Activated CD4-positive, alpha-beta T cell treated with anti-CD3 and anti-CD28 coated beads, Interleukin-2, amount 10 ng/mL, durations not matched to agents 7 days and 5 days (primary cell): ENCODE data around the gene NR6A1. TPM values are rescaled to one million over a fixed set of nuclear protein-coding genes. Genes with fewer than 3 reads are reported as not detected.

ENCODE experiments used
- CTCF ChIA-PET: fragments of 350-600 bp; sonication (Branson Sonifier 250); formaldehyde crosslinking; loops from one replicate; lab custom pipeline; 2021; ENCODE audit warnings: antibody characterized with exemption; lab: Charles Lee
- POLR2A ChIA-PET: fragments of 350-600 bp; sonication (Branson Sonifier 250); formaldehyde crosslinking; loops from one replicate; lab custom pipeline; 2021; ENCODE audit warnings: antibody characterized with exemption; lab: Charles Lee
- DNase-seq: peaks from one replicate; pipeline ENCODE4 v3.0.0-alpha.2; 2020
- H3K27ac Mint-ChIP-seq: one replicate; pipeline ENCODE4 v1.8.0; 2021; ENCODE audit warnings: mild to moderate bottlenecking, moderate library complexity, mixed read lengths
- H3K27me3 Mint-ChIP-seq: one replicate; pipeline ENCODE4 v1.8.0; 2021; ENCODE audit warnings: mixed read lengths
- H3K36me3 Mint-ChIP-seq: one replicate; pipeline ENCODE4 v1.8.0; 2021; ENCODE audit warnings: low read depth, mixed read lengths
- H3K4me1 Mint-ChIP-seq: one replicate; pipeline ENCODE4 v1.8.0; 2021; ENCODE audit warnings: mixed read lengths
- H3K4me3 Mint-ChIP-seq: one replicate; pipeline ENCODE4 v1.8.0; 2021; ENCODE audit warnings: mild to moderate bottlenecking, moderate library complexity, mixed read lengths
- H3K9me3 Mint-ChIP-seq: one replicate; pipeline ENCODE4 v1.8.0; 2021; ENCODE audit warnings: mixed read lengths
- total RNA-seq, 2 experiments: library from RNA; stranded (reverse); gene quantifications; one replicate each; pipeline ENCODE4 v1.2.3, GENCODE V29; 2021

NR6A1 gene
- total RNA-seq, 2 experiments from 2014 or later, result 0.10 to 0.19 TPM

DNA sequence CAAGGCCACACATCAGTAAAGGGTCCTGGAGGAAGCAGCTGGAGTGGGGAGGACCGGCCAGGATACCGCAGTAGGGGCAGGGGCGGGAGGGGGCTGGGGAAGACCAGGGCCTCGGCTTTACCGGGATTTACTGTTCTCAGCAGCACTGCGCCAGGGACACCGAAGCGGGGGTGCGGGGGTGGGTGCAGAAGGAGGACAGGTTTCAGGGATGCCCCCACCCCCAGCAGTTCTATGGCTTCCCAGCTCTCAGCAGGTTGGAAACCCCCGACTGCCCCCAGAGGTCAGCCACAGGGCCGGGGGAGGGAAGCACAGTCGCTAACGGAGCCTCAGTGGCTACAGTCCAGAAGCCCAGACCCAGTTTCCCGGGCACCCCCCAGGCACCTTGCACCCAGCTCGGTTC, 285.2 kb downstream of the NR6A1 start:
- no peaks in the 10 kb centered on the region for H3K36me3 Mint-ChIP-seq
- H3K4me1 Mint-ChIP-seq, result no peaks in the 10 kb centered on the region
- peaks cover 2% of the 10 kb centered on the region for H3K27me3 Mint-ChIP-seq
- ChIA-PET CTCF (interaction anchor here (0.7 kb wide), 1 partner anchor 9 kb away, joined by 3 read pairs; no protein-coding TSS in a partner anchor), POLR2A (no interaction called here)
- no peak overlapping the region for H3K27ac Mint-ChIP-seq
- H3K4me3 Mint-ChIP-seq, result no peak overlapping the region
- no peaks in the 10 kb centered on the region for H3K9me3 Mint-ChIP-seq
- DNase-seq, result no peak

DNA sequence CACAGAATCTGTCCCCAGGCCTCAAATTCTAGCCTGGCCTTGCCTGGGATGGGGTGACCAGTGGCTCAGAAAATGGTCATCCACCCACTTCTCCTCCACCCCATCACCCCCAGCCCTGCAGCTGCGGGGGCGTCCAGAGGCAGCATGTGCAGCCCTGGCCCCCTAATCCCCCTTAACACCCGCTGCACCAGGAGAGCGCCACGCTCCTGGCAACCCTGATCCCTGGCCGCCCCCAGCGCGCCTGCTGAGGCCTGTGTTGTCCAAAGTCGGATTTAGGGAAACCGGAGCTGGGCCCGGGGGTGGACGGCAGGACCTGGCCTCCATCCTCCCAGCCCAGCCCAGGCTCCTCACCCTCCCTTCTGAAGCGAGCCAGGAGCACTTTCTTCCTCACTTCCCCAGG, 285.9 kb downstream of the NR6A1 start:
- H3K4me3 Mint-ChIP-seq, result no peak overlapping the region
- no peak for DNase-seq
- H3K27ac Mint-ChIP-seq, result no peak overlapping the region
- H3K36me3 Mint-ChIP-seq, result no peaks in the 10 kb centered on the region
- H3K4me1 Mint-ChIP-seq, result peaks cover 2% of the 10 kb centered on the region
- peaks cover 5% of the 10 kb centered on the region for H3K27me3 Mint-ChIP-seq
- ChIA-PET CTCF (no interaction called here), POLR2A (no interaction called here)
- H3K9me3 Mint-ChIP-seq, result no peaks in the 10 kb centered on the region

DNA sequence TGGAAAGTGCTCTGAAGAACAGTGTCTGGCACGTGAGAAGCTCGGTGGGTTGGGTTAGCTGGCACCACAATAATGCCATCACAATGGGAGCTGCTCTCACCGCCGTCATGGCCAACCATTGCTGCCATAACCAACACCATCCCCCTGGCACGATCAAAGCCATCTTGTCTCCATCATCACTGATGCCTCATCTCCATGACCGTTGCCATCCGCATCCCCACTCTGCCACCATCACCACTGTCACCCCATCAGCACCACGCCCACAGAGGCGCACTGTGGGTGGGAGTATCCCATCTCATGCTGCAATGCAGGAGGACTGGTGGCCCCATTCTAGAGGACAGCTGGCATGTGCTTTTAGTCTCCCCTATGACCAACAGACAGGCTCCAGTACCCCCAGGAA, 287.6 kb downstream of the NR6A1 start:
- Mint-ChIP-seq H3K36me3 (no peaks in the 10 kb centered on the region), H3K27me3 (peaks cover 14% of the 10 kb centered on the region), H3K4me1 (peaks cover 3% of the 10 kb centered on the region), H3K9me3 (no peaks in the 10 kb centered on the region), H3K27ac (no peak overlapping the region), H3K4me3 (no peak overlapping the region)
- CTCF ChIA-PET, result no interaction called here
- POLR2A ChIA-PET, result no interaction called here
- DNase-seq, result no peak

DNA sequence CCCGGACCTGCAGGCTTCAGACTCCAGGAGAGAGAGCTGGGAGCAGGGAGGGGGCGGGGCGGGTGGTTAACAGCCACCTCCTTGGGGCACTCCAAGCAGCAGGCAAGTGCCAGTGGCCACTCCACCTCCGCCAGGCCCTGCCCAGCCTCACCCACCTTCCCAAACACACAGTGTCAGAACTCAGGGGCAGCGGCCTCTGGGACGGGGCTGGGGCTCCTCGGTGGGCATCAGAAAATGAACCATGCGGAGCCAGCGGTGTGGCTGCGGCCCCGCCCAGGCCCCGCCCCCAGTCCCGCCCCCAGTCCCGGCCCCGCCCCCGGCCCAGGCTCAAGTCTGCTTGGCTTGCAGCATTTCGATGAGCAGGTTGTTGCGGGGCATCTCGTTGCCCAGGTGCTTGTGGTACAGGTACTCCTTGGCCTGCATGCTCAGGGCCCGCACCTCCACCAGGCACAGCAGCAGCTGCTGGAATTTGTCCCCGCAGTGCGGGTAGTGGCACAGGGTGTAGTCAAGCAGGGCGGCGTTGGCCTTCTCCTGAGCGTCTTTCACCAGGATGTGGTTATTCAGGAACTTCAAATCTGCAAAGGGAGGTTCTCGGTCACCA, 288.6 kb downstream of the NR6A1 start:
- CTCF ChIA-PET, result no interaction called here
- H3K27ac Mint-ChIP-seq, result no peak overlapping the region
- POLR2A ChIA-PET, result no interaction called here
- H3K36me3 Mint-ChIP-seq, result no peaks in the 10 kb centered on the region
- H3K9me3 Mint-ChIP-seq, result no peaks in the 10 kb centered on the region
- no peak overlapping the region for H3K4me3 Mint-ChIP-seq
- peaks cover 14% of the 10 kb centered on the region for H3K27me3 Mint-ChIP-seq
- H3K4me1 Mint-ChIP-seq, result peaks cover 4% of the 10 kb centered on the region
- no peak for DNase-seq

DNA sequence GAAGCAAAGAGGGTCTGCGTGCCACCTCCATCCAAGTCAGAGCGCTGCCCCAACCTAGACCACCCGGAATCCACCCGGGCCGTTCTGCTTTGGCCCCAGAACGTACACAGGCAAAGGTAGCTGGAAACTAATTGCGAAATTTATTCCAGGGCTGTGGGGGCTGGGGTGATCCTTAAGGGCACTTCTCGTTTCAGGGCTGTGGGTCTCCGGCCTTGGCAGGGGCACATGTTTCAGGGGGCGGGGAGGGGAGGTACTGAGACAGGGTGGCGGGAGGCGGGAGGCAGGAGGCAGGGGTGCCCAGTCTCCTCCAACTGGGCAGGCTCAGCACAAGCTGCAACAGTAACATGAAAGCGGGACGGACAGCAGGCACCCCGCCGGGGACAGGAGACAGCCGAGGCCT, 290.0 kb downstream of the NR6A1 start:
- ChIA-PET POLR2A (no interaction called here), CTCF (no interaction called here)
- Mint-ChIP-seq H3K27me3 (peaks cover 14% of the 10 kb centered on the region), H3K36me3 (no peaks in the 10 kb centered on the region), H3K4me3 (no peak overlapping the region), H3K4me1 (peaks cover 4% of the 10 kb centered on the region), H3K9me3 (no peaks in the 10 kb centered on the region), H3K27ac (no peak overlapping the region)
- no peak for DNase-seq

DNA sequence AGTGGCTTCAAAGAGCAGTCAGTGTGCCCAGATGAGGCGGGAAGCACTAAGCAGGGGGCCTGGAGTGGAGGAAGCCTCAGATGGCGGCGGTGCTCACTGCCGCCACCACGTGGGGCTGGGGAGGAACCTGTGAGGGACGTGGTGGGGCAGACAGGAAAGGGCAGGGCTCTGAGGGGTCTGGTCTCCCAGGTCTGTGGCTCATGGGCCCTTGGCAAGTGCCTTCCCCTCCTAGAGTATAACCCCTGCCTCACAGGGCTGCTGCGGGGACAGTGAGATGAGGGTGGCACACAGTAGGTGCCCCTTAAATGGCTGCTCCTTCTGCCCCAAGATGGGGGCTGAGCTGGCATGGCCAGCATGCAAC, 290.5 kb downstream of the NR6A1 start:
- Mint-ChIP-seq H3K4me1 (peaks cover 4% of the 10 kb centered on the region), H3K4me3 (no peak overlapping the region), H3K27me3 (peaks cover 14% of the 10 kb centered on the region), H3K36me3 (no peaks in the 10 kb centered on the region), H3K9me3 (no peaks in the 10 kb centered on the region), H3K27ac (no peak overlapping the region)
- CTCF ChIA-PET, result no interaction called here
- POLR2A ChIA-PET, result no interaction called here
- no peak for DNase-seq

DNA sequence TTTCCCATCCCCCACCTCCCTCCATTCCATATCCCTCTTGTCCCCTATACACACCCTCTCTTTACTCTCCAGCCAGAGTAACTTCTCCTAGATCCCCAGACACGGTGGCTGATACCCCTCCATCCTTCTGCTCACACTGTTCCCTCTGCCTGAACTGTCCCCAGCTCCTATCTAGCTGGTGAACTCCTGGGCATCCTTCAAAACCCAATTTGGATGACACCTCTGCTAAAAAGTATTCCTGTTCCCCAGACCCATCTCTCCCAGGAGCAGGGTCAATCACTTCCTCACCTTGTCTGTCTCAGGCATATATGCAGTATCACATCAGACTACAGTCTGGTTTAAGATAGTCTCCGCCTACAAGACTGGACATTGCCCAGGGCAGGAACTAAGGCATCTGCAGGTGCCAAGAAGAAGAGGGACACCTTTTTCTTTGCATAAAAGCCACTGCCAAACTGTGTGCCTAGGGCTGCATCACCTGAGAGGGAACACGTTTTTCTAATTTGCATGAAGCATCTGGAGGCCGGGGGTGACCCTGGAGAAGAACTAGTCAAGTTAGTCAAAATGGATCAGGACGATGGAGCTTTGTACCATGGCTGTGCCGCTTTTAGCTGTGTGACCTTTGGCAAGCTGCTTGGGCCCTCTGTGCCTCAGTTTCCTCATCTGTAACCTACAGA, 291.0 kb downstream of the NR6A1 start:
- no peak for DNase-seq
- Mint-ChIP-seq H3K4me1 (peaks cover 4% of the 10 kb centered on the region), H3K27me3 (peaks cover 14% of the 10 kb centered on the region), H3K36me3 (no peaks in the 10 kb centered on the region), H3K27ac (no peak overlapping the region), H3K4me3 (no peak overlapping the region), H3K9me3 (no peaks in the 10 kb centered on the region)
- ChIA-PET CTCF (no interaction called here), POLR2A (no interaction called here)

DNA sequence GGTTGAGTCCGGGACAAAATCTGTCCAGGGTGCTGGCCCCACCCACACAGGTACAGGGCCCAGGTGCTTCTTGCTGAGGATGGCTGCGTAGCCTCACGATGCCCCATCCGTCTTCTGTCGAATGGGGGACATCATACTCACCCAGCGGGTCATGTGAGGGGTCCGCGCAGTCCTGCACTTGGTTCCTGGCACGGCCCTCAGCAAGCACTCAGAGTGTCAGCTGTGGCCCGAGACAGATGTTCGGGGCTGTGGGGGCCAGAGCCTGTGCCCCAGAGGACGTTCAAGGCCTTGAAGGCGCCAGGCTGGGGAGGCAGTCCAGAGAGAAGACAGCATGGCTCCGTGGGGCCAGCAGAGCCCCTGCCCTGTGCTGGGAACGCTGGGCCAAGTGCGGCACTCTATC, 291.7 kb downstream of the NR6A1 start:
- POLR2A ChIA-PET, result no interaction called here
- no peaks in the 10 kb centered on the region for H3K36me3 Mint-ChIP-seq
- no peaks in the 10 kb centered on the region for H3K9me3 Mint-ChIP-seq

DNA sequence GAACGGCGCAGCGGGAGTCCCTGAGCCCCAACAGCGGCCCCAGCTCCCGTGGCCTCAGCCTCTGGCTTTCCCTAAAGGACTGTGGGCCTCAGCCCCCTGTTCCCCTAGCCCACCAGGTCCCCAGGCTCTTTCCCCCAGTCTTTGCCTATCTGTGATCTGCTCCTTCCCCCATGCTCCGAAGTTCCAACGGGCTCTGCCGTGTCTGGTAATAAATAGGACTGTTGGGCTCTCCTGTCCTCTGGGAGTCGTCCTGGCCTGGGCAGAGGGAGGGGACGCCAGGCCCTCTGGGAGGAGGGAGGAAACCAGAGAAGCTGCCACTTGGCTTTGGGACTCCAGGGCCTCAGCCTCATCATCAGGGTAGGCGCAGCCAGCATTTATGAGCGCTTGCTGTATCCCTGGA, 292.8 kb downstream of the NR6A1 start:
- Mint-ChIP-seq H3K36me3 (no peaks in the 10 kb centered on the region), H3K27me3 (peaks cover 14% of the 10 kb centered on the region)

More for the DNA sequence above, 291.7 kb downstream of the NR6A1 start:
- no peak for DNase-seq
- Mint-ChIP-seq H3K4me3 (no peak overlapping the region), H3K27ac (no peak overlapping the region), H3K4me1 (peaks cover 4% of the 10 kb centered on the region), H3K27me3 (peaks cover 14% of the 10 kb centered on the region)
- CTCF ChIA-PET, result no interaction called here

DNA sequence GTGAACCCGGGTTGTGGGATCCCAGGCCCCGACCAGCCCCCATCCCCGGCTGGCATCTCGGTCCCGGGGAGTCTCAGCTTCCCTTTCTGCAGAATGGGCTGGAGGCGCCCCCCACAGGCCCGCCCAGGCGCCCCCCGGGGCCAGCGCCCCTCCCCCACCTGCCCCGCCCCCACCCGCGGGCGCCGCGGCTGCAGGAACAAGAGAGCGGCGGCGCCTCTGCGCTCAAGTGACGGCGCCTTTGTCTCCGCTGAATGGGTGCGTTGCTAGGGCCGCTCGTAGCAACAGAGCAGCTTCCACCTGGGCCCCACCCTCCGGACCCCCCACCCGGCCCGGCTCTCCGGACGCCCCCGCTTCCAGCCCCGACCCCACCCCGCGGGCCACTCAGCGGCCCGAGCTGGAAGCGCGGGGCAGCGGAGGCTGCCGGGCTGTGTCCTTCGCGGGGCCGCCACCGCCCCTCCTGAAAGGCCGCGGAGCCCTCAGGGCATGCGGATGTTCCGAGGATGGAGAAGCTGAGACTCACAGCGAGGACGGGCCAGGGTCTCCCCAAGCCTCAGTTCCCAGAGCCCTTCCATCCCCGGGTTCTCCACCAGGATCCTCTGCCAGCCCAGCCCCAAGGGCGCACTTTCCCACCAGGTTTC, 293.3 kb downstream of the NR6A1 start:
- Mint-ChIP-seq H3K4me3 (no peak overlapping the region), H3K27ac (no peak overlapping the region), H3K36me3 (no peaks in the 10 kb centered on the region), H3K9me3 (no peaks in the 10 kb centered on the region), H3K27me3 (peaks cover 14% of the 10 kb centered on the region), H3K4me1 (peaks cover 4% of the 10 kb centered on the region)
- ChIA-PET POLR2A (no interaction called here), CTCF (no interaction called here)
- DNase-seq, result no peak

More for the DNA sequence above, 292.8 kb downstream of the NR6A1 start:
- ChIA-PET POLR2A (no interaction called here), CTCF (no interaction called here)
- Mint-ChIP-seq H3K4me1 (peaks cover 4% of the 10 kb centered on the region), H3K4me3 (no peak overlapping the region), H3K9me3 (no peaks in the 10 kb centered on the region), H3K27ac (no peak overlapping the region)
- DNase-seq, result no peak

DNA sequence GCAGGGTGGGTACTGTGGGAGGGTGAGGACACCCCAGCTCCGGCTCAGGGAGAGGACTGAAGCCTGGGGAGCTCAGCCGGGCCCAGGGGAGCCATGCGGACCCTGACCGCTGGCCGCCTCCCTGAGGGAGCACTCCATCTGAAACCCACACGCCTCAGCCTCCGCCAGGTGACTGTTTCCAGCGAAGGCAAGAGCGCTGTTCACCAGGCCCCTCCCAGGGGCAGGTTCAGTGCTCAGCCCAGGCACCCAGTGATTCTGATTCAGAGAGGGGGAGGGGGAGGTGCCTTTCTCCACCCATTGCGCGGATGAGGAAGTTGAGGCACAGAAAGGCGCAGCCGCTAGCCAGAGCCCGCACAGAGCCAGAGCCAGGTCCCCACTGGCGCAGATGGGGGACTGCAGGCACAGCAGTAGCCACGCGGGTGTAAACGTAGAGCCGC, 293.9 kb downstream of the NR6A1 start:
- ChIA-PET POLR2A (no interaction called here), CTCF (no interaction called here)
- Mint-ChIP-seq H3K4me1 (peaks cover 4% of the 10 kb centered on the region), H3K4me3 (no peak overlapping the region), H3K27ac (no peak overlapping the region), H3K9me3 (no peaks in the 10 kb centered on the region), H3K27me3 (peaks cover 14% of the 10 kb centered on the region), H3K36me3 (no peaks in the 10 kb centered on the region)
- DNase-seq, result no peak

DNA sequence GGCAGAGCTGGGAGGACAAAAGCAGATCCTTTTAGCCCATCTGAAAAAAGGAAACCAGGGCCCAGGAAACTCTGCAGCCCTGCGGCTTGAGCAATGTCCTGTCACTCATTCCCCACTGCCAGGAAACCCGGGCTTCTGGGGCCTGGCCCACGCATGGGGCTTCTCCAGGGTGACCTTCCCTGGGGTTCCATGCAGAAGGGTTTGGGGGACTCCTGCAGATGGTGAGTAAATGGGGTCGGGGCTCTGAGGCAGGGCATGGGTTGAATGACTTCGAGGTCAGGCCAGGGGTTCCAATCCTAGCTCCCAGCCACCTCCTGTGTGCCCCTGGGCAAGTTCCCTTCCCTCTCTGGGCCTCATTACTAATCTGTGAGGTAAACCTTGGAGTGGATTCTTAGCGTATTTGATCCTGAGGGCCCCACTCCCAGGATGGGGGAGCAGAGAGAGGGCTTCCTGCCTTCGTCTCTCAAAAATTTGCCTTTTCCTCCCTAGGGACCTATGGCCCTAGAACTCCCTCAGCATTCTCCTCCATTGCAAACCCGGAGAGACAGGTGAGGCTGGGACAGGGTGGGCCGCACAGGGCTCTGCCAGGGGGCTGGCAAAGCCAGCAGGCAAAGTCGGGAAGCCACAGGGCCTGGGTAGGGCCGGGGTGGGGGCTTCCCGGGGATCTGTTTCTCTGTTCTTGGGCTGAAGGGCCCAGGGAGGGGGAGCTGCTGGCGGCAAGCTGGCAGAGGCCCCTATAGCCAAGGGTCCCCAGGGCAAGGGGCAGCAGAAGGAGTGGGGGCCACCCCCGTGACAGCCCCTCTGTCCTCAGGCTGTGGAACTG, 295.0 kb downstream of the NR6A1 start:
- peaks cover 4% of the 10 kb centered on the region for H3K4me1 Mint-ChIP-seq
- CTCF ChIA-PET, result no interaction called here
- H3K4me3 Mint-ChIP-seq, result no peak overlapping the region
- H3K9me3 Mint-ChIP-seq, result no peaks in the 10 kb centered on the region
- peaks cover 14% of the 10 kb centered on the region for H3K27me3 Mint-ChIP-seq
- POLR2A ChIA-PET, result no interaction called here
- no peak for DNase-seq
- H3K27ac Mint-ChIP-seq, result no peak overlapping the region
- H3K36me3 Mint-ChIP-seq, result no peaks in the 10 kb centered on the region
